ENCODE results near the gene LPP.

DNA sequence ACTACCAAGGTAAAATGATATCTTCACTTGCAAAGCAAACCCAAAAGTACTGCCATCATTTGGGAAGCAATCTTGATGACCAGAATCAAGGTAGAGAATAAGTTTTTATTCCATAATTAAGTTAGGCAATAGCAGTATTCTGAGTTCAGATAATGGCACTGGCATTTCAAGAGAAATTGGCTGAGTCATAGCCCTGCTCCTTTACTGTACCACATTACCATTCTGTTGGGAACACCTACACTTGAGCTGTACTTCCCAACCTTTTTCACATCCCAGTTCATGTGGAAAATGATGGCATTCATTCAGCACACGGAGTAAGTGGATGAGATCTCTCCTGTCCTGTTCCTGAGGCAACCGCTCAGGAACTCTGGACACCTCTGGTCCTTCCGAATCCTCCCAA is 706.2 kb downstream of the LPP start:
- TF ChIP-seq SIN3A (IDR thresholded peaks at IDR 0.05; ENCODE audit: borderline replicate concordance, insufficient read depth, low read length) (no peak), POLR2AphosphoS5 (IDR thresholded peaks at IDR 0.05; ENCODE audit: low read depth, low read length) (no peak), TAF1 (IDR thresholded peaks at IDR 0.05; ENCODE audit: borderline replicate concordance, insufficient read depth, low read length) (no peak), FOXP2 (optimal IDR thresholded peaks at IDR 0.05; ENCODE audit: borderline replicate concordance, extremely low read depth, extremely low read length, insufficient read depth) (no peak)
